ENCODE measurements around the gene TSPAN10.

The TSPAN10 gene

DNA sequence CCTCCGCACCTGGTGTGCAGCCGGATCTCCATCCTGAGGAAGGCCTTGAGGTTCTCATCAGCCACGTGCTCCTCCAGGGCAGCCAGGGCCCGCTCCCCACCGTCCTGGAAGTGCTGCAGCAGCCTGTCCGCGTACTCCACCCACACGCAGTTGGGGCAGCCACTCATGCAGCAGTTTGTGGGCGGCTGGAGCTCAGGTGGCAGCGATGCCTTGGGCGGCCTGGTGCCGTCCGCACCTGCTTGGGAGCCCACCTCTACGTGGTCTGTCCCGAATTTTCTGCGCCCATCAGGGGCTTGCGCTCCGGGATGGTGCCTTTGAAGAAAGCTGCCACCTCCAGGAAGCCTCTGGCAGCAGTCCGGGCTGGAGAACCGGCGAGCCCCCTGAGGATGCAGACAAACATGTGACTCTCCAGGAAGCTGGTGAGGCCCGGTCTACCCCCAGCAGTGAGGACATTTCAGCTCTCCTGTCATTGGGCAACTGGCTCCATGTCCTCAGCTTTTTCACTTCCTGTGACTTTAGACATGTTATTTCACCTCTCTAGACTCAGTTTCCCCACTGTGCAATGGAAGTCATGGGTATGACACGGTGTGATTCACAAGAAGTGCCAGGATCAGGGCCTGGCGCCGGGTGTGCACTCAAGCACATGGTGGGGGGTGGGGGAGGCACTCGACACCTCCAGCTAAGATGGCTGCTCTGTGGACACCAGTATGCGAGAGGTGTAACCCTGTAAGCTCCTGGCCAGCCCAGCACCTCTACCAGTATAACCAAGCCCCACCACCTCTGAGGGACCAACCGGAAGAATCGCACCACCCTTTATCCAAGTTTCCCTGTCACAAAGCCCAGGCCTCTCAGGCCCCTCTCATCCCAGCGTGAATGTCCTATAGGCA is 28.5 kb downstream of the TSPAN10 start:
- DNase-seq = no peak

DNA sequence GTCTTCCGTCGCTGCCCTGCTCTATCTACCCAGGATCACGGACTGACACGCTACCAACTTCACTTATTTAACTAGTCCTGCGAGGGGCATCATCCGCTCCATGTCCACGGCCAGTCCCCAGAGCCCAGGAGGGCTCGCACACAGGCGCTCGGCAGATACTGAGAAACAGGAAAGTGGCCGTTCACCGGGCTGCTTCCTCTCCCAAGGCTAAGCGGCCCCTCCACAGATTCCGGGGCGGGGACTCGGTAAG is 29.0 kb downstream of the TSPAN10 start:
- DNase-seq = peak; percentile 45

- DNase-seq = peak; percentile 83
These were observed 29.6 kb downstream of the TSPAN10 start, which contains the start of the genes CCDC137 and OXLD1 for GRCh38 chr17:81666342-81667191. Gene CCDC137, plus strand, starts transcription at chr17:81666737. Its CDS starts 30 bp downstream, at chr17:81666767. Gene OXLD1, minus strand, starts transcription at chr17:81666605. Its CDS starts 28 bp downstream, at chr17:81666577.

GRCh38 chr17:81667754-81668153 is 30.8 kb downstream of the TSPAN10 start:
- no peak for DNase-seq

- no peak for DNase-seq
These were observed 35.5 kb downstream of the TSPAN10 start for GRCh38 chr17:81672504-81672903.

DNA sequence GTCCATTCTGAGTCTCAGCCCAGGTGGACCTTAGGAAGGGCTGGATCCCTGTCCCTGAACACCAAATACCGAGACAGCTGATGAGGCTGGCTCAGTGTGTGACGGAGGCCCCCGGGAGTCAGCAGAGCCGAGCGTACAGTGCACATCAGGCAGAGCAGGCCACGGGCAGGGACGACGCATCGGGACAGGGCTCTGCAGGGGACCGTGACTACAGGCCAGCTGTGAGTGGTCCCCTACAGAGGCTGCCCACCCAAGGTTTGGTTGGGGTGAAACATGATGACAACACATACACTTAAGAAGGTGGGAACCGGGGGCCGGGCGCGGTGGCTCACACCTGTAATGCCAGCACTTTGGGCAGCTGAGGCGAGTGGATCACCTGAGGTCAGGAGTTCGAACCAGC is 36.0 kb downstream of the TSPAN10 start:
- no peak for DNase-seq

DNA sequence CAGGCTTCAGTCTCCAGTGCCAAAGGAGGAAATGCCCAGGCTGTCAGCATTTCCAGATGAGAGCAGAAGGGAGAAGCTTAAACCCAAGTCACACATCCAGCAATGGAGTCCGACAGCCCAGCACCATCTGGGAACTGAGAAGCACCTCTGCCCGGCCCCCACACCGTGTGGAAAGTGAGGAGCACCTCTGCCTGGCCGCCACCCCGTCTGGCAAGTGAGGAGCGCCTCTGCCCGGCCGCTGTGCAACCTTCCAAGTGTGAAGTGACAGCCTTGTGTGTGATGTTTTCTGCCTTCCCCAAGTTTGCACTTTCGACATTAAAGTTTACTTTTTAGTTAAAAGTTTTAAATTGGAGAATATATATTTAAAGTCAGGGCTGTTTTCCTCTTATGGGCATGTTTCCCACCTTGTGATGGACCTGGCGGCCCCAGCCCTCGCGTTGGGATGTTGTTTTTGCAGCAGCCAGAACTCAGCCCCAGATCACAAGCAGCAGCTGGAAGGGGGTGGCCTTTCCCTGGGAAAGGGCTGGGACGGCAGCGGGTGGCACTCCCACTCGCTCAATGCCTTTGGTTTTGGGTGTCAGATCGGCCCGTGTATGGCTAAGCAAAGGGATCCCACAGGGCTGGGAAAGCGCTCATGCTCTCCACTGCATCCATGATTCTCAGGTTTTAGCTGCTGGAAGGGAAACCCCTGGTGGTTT is 36.7 kb downstream of the TSPAN10 start:
- no peak for DNase-seq

- peak; percentile 6 for DNase-seq
These were observed 38.7 kb downstream of the TSPAN10 start for GRCh38 chr17:81675515-81676221.

DNA sequence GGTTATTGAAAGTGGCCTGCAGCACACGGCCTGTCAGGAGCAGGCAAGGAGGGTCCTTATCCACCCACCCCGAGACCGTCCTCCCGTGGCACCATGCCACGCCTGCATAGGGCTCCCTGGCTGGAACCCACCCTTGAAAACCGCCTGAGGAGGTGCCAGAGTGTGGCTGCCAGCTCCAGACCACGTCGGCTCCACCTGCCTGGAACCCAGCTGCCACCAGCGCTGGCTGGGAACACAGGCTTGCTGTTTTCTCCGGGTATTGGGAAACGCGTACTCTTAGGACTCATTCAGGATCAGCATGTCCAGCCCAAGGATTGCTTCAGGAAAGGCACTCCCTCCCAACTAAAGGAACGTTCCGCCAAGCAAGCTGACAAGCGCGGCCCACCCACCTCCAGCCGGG is 39.9 kb downstream of the TSPAN10 start:
- no peak for DNase-seq

- DNase-seq = no peak
These were observed 43.2 kb downstream of the TSPAN10 start for GRCh38 chr17:81680150-81680549.

GRCh38 chr17:81681672-81682071 is 44.7 kb downstream of the TSPAN10 start:
- no peak for DNase-seq

GRCh38 chr17:81682565-81683207 is 45.7 kb downstream of the TSPAN10 start:
- DNase-seq = no peak

DNA sequence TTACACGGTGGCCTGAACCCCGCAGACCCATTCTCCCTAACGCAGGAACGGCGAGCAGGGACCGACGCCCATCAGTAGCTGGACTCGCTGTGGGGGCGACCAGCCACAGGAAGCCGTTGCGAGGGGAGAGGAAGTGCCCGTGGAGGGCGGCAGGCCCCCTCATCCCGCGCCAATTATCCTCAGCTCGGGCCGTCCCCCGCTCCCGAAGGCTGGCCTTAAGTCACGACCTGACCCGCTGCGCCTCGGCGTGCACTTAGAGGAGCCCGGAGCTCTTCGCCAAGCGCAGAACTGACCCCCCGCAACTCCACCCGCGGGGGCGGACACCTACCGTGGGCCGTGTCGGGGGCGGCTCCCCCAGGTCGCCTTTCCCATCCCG is 46.2 kb downstream of the TSPAN10 start:
- DNase-seq = no peak

DNA sequence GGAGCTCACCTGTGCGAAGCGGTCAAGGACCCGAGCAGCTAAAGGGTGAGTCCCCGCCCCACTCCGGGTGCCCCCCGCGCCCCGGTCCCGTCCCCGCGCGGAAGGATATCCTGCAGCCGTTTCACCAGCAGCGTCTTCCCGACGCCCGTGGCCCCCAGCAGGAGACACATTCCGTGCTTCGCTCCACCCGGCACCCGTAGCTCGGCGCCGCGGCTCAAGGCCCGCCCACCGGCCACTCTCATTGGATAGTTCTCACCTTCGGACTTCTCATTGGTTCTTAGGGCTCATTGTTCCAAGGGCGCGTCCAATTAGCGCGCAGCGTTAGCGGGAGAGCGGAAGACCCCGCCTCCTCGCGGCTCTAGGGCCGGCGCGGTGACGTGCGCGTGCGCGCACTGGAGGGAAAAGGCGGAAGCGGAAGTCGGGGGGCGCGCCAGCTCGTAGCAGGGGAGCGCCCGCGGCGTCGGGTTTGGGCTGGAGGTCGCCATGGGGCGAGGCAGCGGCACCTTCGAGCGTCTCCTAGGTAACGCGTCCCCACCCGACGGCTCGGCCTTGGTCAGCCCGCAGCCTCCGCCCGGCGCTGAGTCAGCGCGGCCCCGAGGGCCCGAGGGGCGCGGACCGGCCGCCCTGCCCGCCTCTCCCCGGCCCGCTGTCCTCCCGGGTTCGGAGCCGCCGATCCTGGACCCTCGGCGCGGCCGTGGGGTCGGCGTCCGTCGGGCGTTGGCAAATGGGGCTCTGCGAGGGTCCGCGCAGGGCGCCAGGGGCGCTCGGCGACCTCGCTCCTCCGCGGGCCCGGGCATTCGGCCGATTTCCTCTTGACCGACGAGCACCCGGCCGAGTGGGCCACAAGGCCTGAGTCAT is 46.8 kb downstream of the TSPAN10 start, which contains the start of the genes ARL16 and HGS:
Gene ARL16 (minus strand): TSS at position 214 of the 858 bp plus-strand sequence. CDS start 44 bp downstream, at position 170.
Gene HGS (plus strand): TSS at position 428 of the 858 bp plus-strand sequence. CDS start 56 bp downstream, at position 484.
- peak; percentile 97 for DNase-seq

- DNase-seq = no peak
These were observed 47.5 kb downstream of the TSPAN10 start for GRCh38 chr17:81684442-81684911.

DNA sequence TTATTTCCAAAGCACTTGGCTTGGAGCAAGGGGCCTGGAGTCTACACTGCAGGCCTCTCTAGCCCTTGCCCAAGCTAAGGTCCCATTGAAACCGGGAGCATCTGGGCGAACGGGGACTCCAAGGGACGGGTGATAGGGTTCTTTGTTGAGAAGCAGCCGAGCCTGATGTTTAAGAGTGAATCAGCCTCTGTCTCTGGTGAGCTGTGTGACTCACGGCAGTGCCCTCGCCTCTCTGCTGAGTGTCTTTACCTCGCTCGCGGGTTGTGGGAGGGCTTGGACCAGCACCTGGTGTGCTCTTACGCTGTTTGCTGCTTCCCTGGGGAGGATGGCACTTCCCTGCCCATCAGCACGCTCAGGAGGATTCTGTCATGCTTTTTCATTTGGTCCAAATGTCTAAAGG is 48.1 kb downstream of the TSPAN10 start:
- no peak for DNase-seq

DNA sequence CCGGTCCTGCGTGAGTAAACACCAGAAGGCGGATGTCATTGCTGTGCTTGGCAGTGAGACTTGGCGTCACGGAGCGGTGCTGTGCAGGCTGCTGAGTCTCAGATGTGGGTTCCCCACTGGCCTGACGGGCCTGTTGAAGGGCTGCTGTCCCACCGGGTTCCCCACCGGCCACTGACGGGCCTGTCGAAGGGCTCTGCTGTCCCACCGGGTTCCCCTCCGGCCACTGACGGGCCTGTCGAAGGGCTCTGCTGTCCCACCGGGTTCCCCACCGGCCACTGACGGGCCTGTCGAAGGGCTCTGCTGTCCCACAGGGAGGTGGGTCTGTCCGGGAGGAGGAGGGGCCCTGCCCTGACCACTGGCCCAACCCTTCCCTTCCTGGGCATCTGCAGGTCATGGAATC is 49.6 kb downstream of the TSPAN10 start:
- no peak for DNase-seq

DNA sequence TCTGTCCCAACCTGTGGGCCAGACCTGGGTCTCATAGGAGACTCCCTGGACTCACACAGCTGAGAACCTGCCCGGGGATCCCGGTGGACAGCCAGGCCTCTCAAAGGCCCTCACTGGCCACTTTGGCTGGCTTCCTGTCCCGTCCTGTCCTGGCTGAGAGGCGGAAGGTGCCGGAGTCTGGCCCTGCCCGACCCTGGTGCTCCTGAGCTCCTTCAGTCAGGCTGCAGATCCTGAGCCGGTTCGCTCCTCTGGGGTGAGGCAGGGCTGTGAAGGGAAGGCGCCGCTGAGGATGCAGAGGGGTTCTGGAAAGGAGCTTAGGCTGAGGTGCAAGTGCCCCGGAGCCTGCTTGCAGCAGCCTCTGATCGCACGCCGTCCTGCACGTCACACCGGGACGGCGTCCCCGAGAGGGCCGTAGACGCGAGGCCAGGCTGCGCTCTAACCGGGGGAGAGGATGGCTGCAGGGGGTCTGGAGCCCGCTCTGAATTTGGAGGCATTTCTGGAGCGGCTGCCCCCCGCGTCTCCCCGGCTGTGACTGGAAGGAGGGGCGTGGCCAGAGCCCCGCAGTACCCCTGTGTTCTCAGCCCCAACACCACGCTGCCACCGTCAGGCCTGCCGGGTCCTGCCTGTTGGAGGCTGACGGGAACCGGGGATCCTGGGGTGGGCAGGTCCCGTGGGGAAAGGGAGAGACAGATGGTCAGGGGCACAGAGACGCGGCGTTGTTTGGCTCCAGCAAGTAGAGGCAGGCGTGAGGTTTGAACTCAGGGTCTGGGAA is 51.0 kb downstream of the TSPAN10 start:
- no peak for DNase-seq

GRCh38 chr17:81688616-81689015 is 51.6 kb downstream of the TSPAN10 start:
- DNase-seq = no peak

DNA sequence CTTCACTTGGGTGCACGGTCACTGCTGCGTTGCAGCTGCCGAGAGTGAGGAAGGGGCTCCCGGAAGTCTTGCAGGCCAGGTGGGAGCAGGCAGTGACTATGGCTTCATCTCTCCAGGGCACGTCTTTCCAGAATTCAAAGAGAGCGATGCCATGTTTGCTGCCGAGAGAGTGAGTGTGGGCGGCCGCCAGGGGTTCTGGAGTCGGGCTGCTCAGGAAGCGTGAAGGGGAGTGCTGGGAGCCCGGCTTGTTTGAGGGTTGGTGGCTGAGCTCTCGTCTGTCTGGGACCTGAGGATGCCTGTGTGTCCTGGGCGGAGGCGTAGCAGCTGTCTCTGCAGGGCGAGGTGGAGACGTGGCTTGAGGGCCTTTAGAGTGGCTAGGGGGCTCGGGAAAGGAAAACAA is 53.1 kb downstream of the TSPAN10 start:
- DNase-seq = no peak

All from NCI-H526 treated with DMSO at 0.1 percent for 48 hours (cell line).